Measurements from ENCODE around the gene JAG1.

The JAG1 gene

DNA sequence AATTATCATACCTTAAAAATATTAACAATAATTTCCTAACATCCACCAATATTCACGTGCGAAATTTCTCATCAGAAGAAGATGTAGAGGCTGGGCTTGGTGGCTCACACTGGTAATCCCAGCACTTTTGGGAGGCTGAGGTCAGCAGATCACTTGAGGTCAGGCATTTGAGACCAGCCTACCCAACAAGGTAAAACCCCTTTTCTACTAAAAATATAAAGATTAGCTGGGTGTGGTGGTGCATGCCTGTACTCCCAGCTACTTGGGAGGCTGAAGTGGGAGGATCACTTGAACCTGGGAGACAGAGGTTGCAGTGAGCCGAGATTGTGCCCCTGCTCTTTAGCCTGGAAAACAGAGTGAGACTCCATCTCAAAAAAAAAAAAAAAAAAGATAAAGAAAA lies 36.1 kb upstream of the JAG1 start:
- TF ChIP-seq, protein P1, sequence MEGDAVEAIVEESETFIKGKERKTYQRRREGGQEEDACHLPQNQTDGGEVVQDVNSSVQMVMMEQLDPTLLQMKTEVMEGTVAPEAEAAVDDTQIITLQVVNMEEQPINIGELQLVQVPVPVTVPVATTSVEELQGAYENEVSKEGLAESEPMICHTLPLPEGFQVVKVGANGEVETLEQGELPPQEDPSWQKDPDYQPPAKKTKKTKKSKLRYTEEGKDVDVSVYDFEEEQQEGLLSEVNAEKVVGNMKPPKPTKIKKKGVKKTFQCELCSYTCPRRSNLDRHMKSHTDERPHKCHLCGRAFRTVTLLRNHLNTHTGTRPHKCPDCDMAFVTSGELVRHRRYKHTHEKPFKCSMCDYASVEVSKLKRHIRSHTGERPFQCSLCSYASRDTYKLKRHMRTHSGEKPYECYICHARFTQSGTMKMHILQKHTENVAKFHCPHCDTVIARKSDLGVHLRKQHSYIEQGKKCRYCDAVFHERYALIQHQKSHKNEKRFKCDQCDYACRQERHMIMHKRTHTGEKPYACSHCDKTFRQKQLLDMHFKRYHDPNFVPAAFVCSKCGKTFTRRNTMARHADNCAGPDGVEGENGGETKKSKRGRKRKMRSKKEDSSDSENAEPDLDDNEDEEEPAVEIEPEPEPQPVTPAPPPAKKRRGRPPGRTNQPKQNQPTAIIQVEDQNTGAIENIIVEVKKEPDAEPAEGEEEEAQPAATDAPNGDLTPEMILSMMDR (IDR thresholded peaks at IDR 0.05; ENCODE audit: borderline replicate concordance, control extremely low read depth, extremely low read depth, insufficient read depth, missing control alignments), result no peak
- in situ Hi-C loops (cut with MboI; ENCODE audit: low sequenced_read_pairs, unreplicated experiment), result no loop called here
- no peak for DNase-seq (ENCODE audit: low spot score)

DNA sequence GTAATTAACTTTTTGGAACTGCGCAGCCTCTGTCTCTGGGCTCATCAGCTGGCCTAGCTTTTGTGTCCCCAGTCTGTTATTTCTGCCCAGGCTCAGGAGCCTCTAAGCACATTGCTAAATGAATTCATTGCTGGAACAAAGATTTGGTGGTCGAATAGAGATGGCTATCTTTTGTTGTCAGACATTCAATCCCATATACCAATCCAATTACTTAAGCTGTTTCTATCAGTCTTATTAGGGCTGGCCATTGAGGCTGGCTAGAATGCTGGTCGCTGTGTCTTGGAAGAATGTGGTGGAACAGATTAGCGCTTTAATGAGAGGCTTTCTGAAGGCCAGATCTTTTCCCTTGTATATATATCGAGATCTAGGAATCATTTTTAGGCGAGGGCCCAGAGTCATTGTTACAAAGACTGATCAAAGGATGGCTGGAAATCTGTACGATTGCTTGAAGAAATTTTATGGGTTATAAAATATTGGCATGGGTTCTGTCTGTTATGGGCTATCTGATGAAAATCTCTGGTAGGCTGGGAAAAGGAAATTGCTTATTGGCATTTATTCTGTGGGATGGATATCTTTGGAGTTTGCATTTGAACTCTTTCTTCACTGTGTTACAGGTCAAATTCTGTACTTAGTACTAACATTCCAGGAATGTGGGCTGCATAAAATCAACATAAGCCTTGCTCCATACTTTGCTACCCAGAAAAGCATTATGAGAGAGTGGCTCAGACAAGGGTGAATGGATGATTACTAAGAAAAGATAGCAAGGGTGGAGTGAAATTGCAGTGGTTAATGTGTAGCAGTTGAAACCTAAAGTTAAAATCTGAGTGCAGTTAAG lies 34.8 kb upstream of the JAG1 start:
- no peak for DNase-seq (ENCODE audit: low spot score)
- TF ChIP-seq, protein P1 (IDR thresholded peaks at IDR 0.05; ENCODE audit: borderline replicate concordance, control extremely low read depth, extremely low read depth, insufficient read depth, missing control alignments), result no peak
- in situ Hi-C loops (cut with MboI; ENCODE audit: low sequenced_read_pairs, unreplicated experiment), result no loop called here

DNA sequence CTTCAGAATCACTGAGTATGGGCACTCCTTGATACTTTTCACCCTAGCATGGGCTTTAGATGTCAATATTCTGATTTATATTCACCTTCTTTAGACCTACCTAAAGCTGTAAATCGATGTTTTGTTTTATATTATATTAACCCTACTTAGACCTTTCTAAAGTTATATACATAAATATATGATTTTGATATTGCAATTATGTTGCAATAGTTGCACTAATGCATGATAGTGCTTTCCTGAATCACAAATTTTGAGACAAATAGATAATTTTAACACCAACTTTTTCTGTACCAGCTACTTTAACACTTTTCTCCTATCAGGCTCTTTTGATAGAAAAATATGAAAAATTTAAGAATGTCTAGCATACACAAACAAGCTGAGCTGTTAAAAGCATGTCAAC lies 34.0 kb upstream of the JAG1 start:
- no peak for DNase-seq (ENCODE audit: low spot score)
- TF ChIP-seq, protein P1 (IDR thresholded peaks at IDR 0.05; ENCODE audit: borderline replicate concordance, control extremely low read depth, extremely low read depth, insufficient read depth, missing control alignments), result no peak
- in situ Hi-C loops (cut with MboI; ENCODE audit: low sequenced_read_pairs, unreplicated experiment), result no loop called here

DNA sequence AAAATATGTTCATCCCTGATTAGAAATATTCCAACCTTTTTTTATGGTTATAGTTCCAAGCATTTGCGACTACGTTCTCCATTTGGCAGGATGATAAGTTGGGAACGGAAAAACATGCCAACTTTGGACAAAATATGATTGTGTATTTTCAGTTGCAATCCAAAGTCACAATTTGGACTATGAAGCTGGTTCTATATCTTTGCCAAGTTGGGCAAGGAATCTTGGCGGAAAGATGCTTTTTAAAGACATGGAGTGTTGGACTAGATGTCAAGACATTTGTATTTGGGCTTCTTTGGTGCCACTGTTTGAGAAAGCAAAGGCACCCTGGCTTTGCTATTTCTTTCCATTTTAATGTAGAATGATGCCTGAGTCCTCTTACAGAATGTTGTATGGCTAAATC lies 33.3 kb upstream of the JAG1 start:
- TF ChIP-seq, protein P1 (IDR thresholded peaks at IDR 0.05; ENCODE audit: borderline replicate concordance, control extremely low read depth, extremely low read depth, insufficient read depth, missing control alignments), result no peak
- in situ Hi-C loops (cut with MboI; ENCODE audit: low sequenced_read_pairs, unreplicated experiment), result no loop called here
- DNase-seq (ENCODE audit: low spot score), result no peak

DNA sequence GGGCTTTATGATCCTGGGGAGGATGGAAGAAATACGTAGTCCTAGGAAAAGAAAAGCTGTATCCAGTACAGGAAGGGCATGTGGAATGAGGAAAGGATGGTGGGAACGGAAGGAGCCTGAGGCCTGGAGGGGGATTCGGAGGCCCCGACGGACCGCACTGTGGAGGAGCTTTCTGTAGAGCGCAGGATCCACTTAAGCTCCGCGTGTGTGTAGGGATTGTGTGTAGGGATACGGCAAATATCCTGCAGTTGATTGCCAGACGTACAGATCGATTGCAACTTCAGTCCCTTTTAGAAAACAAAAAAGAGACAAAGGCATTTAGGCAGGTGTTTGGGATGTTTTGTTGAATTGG lies 32.6 kb upstream of the JAG1 start:
- no peak for DNase-seq (ENCODE audit: low spot score)
- TF ChIP-seq, protein P1 (IDR thresholded peaks at IDR 0.05; ENCODE audit: borderline replicate concordance, control extremely low read depth, extremely low read depth, insufficient read depth, missing control alignments), result no peak
- in situ Hi-C loops (cut with MboI; ENCODE audit: low sequenced_read_pairs, unreplicated experiment), result no loop called here

DNA sequence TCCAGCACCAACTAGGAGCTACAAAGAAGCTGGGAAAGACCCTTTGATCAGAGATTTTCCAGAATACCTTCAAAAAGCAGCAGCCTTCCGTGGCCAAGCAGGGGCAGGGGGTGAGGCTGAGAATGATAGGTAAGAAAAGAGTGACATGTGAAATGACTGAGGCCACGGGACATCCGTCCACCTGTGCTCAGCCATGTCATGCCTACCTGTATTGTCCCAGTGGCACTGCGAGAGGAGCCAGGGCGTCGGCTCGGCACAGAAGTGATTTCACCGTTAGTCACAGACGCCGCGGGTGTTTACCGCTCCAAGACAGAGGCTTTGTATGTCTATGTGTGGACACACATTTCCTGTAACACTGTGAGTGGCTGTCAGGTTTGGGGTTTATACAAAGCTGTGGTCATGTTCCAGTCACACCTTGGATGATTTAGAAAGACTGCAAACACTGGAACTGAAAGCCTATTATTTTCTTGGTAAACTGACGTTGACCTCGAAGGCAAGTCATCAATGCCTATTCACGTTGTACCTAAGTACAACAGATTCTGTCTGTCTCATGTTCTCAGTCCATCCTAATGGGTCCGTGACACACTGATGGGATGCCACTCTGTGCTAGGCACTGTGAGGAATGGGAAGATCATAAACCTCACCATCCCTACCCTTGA lies 32.1 kb upstream of the JAG1 start:
- in situ Hi-C loops (cut with MboI; ENCODE audit: low sequenced_read_pairs, unreplicated experiment), result no loop called here
- TF ChIP-seq, protein P1 (IDR thresholded peaks at IDR 0.05; ENCODE audit: borderline replicate concordance, control extremely low read depth, extremely low read depth, insufficient read depth, missing control alignments), result no peak
- no peak for DNase-seq (ENCODE audit: low spot score)
